NCI-H1105 (cell line): ENCODE results near the gene ATP13A3.
A peak's percentile ranks its signal among the peaks of the same experiment; 100 is the strongest.

Experiments
- DNase-seq: peaks from one replicate; lab custom pipeline; 2025; lab: John Stamatoyannopoulos, UW

Gene ATP13A3

GRCh38 chr3:194475138-194475932 lies 11.5 kb downstream of the ATP13A3 start:
- no peak for DNase-seq

GRCh38 chr3:194474675-194475074 lies 12.1 kb downstream of the ATP13A3 start:
- no peak for DNase-seq

DNA sequence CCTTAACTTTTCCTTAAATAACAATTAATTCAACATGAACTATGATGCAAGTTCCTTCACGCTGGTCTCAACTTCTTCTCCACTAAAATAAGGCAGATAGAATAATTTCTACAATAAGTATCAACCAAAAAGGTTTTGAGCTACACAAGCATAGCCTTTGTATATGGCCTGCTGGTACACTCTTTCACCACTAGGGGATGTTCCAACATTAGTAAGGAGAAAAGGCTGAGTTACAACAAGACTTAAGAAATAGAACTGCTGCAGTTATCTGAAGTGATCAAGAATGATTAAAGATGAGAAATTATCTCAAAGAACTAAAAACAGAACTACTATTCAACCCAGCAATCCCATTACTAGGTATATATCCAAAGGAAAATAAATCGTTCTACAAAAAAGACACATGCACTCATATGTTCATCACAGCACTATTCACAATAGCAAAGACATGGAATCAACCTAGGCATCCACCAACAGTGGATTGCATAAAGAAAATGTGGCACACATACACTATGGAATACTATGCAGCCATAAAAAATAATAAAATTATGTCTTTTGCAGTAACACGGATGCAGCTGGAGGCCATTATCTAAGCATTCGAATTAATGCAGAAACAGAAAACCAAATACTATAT lies 14.4 kb downstream of the ATP13A3 start:
- peak; percentile 62 for DNase-seq

DNA sequence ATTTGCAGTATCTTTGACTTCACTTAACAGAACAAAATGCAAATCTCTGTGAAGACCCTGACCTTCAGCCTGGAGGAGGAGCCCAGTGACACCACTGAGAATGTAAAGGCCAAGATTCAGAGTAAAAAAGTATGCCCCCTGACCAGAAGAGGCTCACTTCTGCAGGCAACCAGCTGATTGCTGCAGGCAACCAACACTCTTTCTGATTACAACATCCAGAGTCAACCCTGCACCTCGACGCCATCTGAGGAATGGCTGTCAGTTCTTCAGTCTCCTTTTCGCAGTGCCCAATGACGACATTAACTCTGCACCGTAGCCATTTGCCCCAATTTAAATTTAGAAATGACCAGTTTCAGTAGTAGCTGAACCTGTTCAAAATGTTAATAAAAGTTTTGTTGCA lies 14.9 kb downstream of the ATP13A3 start:
- DNase-seq = no peak

DNA sequence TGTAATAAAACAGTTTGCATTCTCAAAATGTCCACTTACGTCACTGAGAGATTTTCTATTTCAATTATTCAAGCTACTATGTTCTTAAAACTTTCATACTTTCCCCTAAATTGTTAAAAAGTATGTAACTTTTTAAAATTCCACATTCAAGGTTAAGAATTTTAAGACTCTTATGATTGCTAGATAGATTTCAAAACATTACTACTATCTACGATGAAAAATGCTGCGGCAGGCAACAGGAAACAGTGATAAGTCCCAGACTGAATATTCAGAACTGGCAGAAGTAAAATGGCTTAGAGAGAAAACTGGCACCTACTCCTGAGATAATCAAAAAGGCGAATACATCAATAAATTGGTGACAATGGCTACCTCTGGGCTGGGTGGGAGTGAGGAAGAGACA lies 16.2 kb downstream of the ATP13A3 start:
- no peak for DNase-seq

GRCh38 chr3:194469977-194470376 lies 16.8 kb downstream of the ATP13A3 start:
- DNase-seq = no peak

GRCh38 chr3:194468086-194468485 lies 18.7 kb downstream of the ATP13A3 start:
- no peak for DNase-seq

GRCh38 chr3:194466761-194467356 lies 19.9 kb downstream of the ATP13A3 start:
- DNase-seq = no peak

GRCh38 chr3:194465920-194466570 lies 20.8 kb downstream of the ATP13A3 start:
- no peak for DNase-seq

DNA sequence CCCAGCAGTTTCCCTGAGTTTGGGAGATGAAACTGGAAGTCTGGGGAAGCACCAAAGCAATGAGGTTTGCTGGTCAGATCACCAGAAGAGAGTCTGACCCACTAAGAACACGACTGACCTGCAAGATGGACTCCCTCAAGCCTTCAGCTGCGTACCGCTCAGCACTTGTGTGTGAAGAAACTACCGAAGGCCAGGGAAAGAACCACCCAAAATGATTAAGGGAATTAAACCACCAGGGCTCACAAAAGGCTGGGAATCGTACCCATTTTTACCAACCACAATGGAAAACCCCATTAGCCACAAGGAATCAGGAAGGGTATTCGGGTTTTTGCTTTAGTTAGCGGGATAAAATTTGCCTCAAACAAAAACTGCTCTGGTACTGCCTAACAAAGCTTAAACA lies 21.6 kb downstream of the ATP13A3 start:
- DNase-seq = no peak

DNA sequence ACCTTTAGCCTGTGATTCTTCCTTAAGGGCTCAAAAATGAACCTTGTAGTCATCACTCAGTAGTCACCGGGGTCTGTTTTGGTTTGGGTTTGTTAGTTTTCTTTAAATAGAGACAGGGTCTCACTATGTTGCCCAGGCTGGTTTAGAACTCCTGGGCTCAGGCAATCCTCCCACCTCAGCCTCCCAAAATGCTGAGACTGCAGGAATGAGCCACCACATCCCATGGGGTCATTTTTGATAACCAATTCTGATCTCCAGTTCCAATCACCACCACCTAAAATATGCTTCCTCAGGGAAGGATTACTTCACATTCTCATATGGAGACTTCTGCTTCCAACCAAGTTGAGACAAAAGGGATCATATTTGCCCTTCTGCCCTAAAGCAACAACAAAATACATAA lies 22.1 kb downstream of the ATP13A3 start:
- DNase-seq = no peak

DNA sequence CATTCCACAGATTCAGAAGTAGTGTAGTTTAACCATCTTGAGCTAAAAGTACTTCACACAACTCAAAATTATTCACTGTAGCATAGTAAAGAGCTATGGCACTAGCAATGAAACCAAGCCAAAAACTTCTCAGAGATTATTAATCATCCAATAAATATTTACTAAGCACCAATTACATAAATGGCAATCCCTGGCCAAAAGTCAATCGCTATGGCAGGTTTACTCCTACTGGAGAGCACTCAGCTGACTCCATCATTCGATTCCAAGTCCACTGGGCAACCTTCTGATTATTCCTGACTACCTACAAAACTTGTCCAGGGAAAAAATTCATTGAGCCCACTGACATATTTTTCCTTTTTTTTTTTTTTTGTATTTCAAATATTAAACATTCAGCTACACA lies 23.9 kb downstream of the ATP13A3 start:
- no peak for DNase-seq

- DNase-seq = peak; percentile 40
Measured at GRCh38 chr3:194460566-194460965, 26.2 kb downstream of the ATP13A3 start.

- DNase-seq = no peak
Measured at GRCh38 chr3:194458131-194458530, 28.7 kb downstream of the ATP13A3 start.

DNA sequence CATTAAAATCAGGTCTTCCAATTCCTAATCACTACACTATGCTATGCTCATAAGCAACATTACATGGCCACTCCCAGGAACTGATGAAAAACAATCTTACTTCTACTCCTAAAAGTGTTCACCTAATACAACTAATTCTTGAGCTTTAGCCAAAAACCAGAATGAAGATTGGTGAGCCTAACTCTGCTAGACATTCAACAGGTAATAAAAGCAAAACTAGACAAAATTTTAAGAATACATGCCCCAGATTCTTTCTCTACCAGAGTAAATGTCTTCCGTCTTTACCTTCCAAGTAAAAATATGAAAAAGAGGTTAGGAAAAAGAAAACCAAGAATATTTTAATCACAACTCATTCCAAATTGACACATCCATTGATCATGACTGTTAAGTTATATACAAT lies 31.3 kb downstream of the ATP13A3 start:
- DNase-seq = no peak

GRCh38 chr3:194450341-194450740 lies 36.5 kb downstream of the ATP13A3 start:
- peak; percentile 20 for DNase-seq

DNA sequence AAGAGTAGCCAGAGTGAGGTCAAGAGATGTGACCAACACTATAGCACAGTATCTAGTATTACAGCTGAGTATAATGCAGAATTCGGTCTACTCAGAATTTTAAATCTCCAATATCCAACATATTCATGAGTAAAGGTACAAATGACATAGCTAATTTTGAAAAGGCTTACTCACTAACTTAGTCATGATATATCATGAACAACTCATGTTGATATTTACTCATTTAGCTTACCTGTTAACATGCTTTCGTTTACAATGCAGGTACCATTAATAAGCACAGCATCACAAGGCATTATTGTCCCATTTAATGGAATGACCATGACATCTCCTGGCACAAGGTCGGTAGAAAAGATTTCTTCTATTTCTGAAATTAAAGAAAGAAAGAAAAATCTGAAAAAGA lies 36.9 kb downstream of the ATP13A3 start:
- no peak for DNase-seq

GRCh38 chr3:194447657-194448056 lies 39.1 kb downstream of the ATP13A3 start:
- DNase-seq = no peak

GRCh38 chr3:194447161-194447560 lies 39.6 kb downstream of the ATP13A3 start:
- no peak for DNase-seq

DNA sequence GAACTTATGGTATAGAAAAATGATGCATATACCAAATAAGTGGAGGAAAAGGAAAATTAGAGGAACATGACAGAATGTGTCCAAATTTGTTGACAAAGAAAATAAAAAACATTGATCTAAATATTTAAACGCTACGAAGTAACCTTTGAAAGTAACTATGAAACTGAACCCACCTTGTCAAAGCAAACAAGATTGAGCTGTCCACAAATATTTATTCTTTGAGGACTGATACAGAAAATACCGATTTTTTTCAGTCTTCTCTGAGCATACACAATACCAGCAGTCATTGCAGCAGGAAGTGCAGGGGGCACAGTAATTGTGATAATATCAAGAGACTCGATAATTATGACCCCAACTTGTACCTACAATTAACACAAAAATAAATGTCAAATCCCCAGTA lies 40.0 kb downstream of the ATP13A3 start:
- no peak for DNase-seq

DNA sequence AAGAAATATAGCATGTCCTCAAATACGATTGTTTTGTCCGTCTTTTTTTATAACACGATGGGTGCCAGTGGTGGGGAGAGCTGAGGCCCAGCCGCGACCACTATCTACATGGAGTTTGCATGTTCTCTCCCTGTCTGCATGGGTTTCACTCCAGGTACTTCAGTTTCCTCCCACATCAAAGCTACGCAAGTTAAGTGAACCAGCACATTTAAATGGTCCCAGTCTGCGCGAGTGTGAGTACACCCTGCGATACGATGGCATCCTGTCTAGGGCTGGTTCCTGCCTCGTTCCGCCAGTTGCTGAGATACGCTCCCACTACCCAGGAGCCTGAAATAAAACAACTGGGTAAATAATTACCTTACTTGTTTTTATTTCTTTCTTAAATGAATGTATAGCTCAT lies 40.6 kb downstream of the ATP13A3 start:
- no peak for DNase-seq

GRCh38 chr3:194443901-194444300 lies 42.9 kb downstream of the ATP13A3 start:
- no peak for DNase-seq

GRCh38 chr3:194440756-194441155 lies 46.0 kb downstream of the ATP13A3 start:
- no peak for DNase-seq
